Subcutaneous abdominal adipose tissue (tissue), 5 donors: ENCODE results near the gene SLC25A38.
"Not testable (repeated sequence)": the region's sequence is repeated elsewhere in the genome, so short reads cannot be mapped to it uniquely, and the experiment has no call there.

Source experiments
- H3K27ac ChIP-seq: one replicate; pipeline ENCODE4 v1.7.0; 2013; ENCODE audit warnings: low read depth, mild to moderate bottlenecking, inconsistent platforms, low read length, moderate library complexity
- H3K27me3 ChIP-seq, 5 donors: one replicate each; pipeline ENCODE4 v1.7.0; 2013; ENCODE audit warnings: low read length in 5 of 5, inconsistent platforms in 1 of 5; ENCODE audit not compliant: control insufficient read depth in 5 of 5, insufficient read depth in 4 of 5
- H3K36me3 ChIP-seq, 5 donors: one replicate each; pipeline ENCODE4 v1.7.0; 2013; ENCODE audit warnings: low read length in 5 of 5; ENCODE audit not compliant: control insufficient read depth in 5 of 5, insufficient read depth in 5 of 5
- H3K4me1 ChIP-seq, 5 donors: one replicate each; pipeline ENCODE4 v1.7.0; 2013; ENCODE audit warnings: low read length in 5 of 5, mild to moderate bottlenecking in 3 of 5, moderate library complexity in 1 of 5; ENCODE audit not compliant: control insufficient read depth in 5 of 5, insufficient read depth in 5 of 5
- H3K4me3 ChIP-seq, 5 donors: one replicate each; pipeline ENCODE4 v1.7.0; 2013; ENCODE audit warnings: low read length in 5 of 5, low read depth in 1 of 5
- H3K9ac ChIP-seq, 5 donors: one replicate each; pipeline ENCODE4 v1.7.0; 2013; ENCODE audit warnings: low read length in 5 of 5, mild to moderate bottlenecking in 4 of 5, moderate library complexity in 3 of 5
- H3K9me3 ChIP-seq, 5 donors: one replicate each; pipeline ENCODE4 v1.7.0; 2013; ENCODE audit warnings: low read length in 5 of 5; ENCODE audit not compliant: control insufficient read depth in 5 of 5
- donor health status: healthy.
- donor health status: healthy.
- donor health status: healthy.
- donor health status: healthy.
- donor health status: healthy.

Gene SLC25A38

GRCh38 chr3:39347586-39347876 is 35.6 kb upstream of the SLC25A38 start:
- H3K4me3 ChIP-seq = no peak overlapping the region
- H3K27me3 ChIP-seq = no peaks in the 10 kb centered on the region
- no peaks in the 10 kb centered on the region for H3K9me3 ChIP-seq
- H3K9ac ChIP-seq = no peak overlapping the region
- H3K36me3 ChIP-seq = no peaks in the 10 kb centered on the region
- H3K4me1 ChIP-seq = no peaks in the 10 kb centered on the region
- H3K27ac ChIP-seq = no peak overlapping the region

GRCh38 chr3:39349080-39349479 is 34.1 kb upstream of the SLC25A38 start:
- Histone ChIP-seq H3K9me3 (no peaks in the 10 kb centered on the region), H3K4me1 (no peaks in the 10 kb centered on the region), H3K27ac (no peak overlapping the region), H3K36me3 (no peaks in the 10 kb centered on the region), H3K4me3 (no peak overlapping the region), H3K27me3 (no peaks in the 10 kb centered on the region), H3K9ac (no peak overlapping the region)

GRCh38 chr3:39350714-39351113 is 32.5 kb upstream of the SLC25A38 start:
- H3K9me3 ChIP-seq = no peaks in the 10 kb centered on the region
- H3K27ac ChIP-seq = no peak overlapping the region
- H3K27me3 ChIP-seq = no peaks in the 10 kb centered on the region
- H3K36me3 ChIP-seq = no peaks in the 10 kb centered on the region
- no peak overlapping the region for H3K4me3 ChIP-seq
- H3K9ac ChIP-seq = no peak overlapping the region
- H3K4me1 ChIP-seq = no peaks in the 10 kb centered on the region

GRCh38 chr3:39351134-39351533 is 32.0 kb upstream of the SLC25A38 start:
- H3K4me3 ChIP-seq, H3K9ac ChIP-seq, H3K9me3 ChIP-seq, H3K27me3 ChIP-seq, H3K36me3 ChIP-seq, H3K4me1 ChIP-seq, H3K27ac ChIP-seq: not testable (repeated sequence)

GRCh38 chr3:39353168-39353927 is 29.8 kb upstream of the SLC25A38 start:
- H3K9ac ChIP-seq, H3K36me3 ChIP-seq, H3K27ac ChIP-seq, H3K9me3 ChIP-seq, H3K4me3 ChIP-seq, H3K27me3 ChIP-seq, H3K4me1 ChIP-seq: not testable (repeated sequence)

- Histone ChIP-seq H3K9ac (no peak overlapping the region), H3K27ac (no peak overlapping the region), H3K36me3 (no peaks in the 10 kb centered on the region), H3K4me1 (no peaks in the 10 kb centered on the region), H3K4me3 (no peak overlapping the region), H3K27me3 (no peaks in the 10 kb centered on the region), H3K9me3 (no peaks in the 10 kb centered on the region)
These were observed 24.8 kb upstream of the SLC25A38 start for GRCh38 chr3:39358333-39358732.

- Histone ChIP-seq H3K9me3 (peaks cover 0 to 2% (median 0%) of the 10 kb centered on the region in 5 donors), H3K9ac (no peak overlapping the region), H3K36me3 (no peaks in the 10 kb centered on the region), H3K4me3 (no peak overlapping the region), H3K27ac (no peak overlapping the region), H3K4me1 (no peaks in the 10 kb centered on the region), H3K27me3 (no peaks in the 10 kb centered on the region)
These were observed 21.8 kb upstream of the SLC25A38 start for GRCh38 chr3:39361252-39361927.

- no peak overlapping the region for H3K9ac ChIP-seq
- H3K36me3 ChIP-seq = no peaks in the 10 kb centered on the region
- no peak overlapping the region for H3K27ac ChIP-seq
- no peak overlapping the region for H3K4me3 ChIP-seq
- no peaks in the 10 kb centered on the region for H3K27me3 ChIP-seq
- H3K9me3 ChIP-seq = peaks cover 0 to 2% (median 0%) of the 10 kb centered on the region in 5 donors
- no peaks in the 10 kb centered on the region for H3K4me1 ChIP-seq
These were observed 21.0 kb upstream of the SLC25A38 start for GRCh38 chr3:39362192-39362591.

- Histone ChIP-seq H3K4me1 (no peaks in the 10 kb centered on the region), H3K9me3 (peaks cover 0 to 2% (median 0%) of the 10 kb centered on the region in 5 donors), H3K4me3 (no peak overlapping the region), H3K9ac (no peak overlapping the region), H3K36me3 (no peaks in the 10 kb centered on the region), H3K27ac (no peak overlapping the region), H3K27me3 (no peaks in the 10 kb centered on the region)
These were observed 20.4 kb upstream of the SLC25A38 start for GRCh38 chr3:39362812-39363211.

GRCh38 chr3:39370450-39370849 is 12.7 kb upstream of the SLC25A38 start:
- not testable (repeated sequence) for H3K4me1 ChIP-seq, H3K4me3 ChIP-seq, H3K36me3 ChIP-seq, H3K9ac ChIP-seq, H3K27me3 ChIP-seq, H3K9me3 ChIP-seq, H3K27ac ChIP-seq
